SH-SY5Y (cell line): ENCODE measurements around the gene NCAM1.

Experiments
- GATA2 ChIP-seq: IDR thresholded peaks from 2 replicates; pipeline ENCODE4 v1.6.1; 2011; ENCODE audit warnings: mild to moderate bottlenecking, low read depth, low read length
- GATA3 ChIP-seq: IDR thresholded peaks from 2 replicates; pipeline ENCODE4 v1.6.1; 2011; ENCODE audit warnings: low read depth, mild to moderate bottlenecking, low read length, moderate library complexity

DNA sequence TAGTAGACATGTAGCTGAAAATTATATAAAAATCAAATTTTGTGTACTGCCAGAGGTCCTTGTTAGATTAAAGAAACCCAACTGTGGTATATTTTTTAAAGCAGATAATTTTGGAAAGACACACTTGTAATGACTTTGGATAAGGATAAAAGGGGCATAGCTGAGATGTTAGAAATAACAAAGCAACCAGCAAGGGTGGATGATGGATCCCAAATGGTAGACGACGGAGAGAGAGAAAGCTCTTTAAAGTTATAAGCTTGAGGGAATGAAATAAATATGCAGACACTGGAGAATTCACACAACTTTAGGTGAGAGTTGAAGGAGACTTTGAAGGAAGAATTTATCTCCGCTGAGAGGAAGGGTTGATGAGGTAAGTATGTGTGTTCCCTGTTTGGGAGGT lies 10.6 kb downstream of the NCAM1 start:
- TF ChIP-seq GATA2 (no peak), GATA3 (no peak)
